DMS114 treated with DMSO at 0.1 percent for 48 hours (cell line): ENCODE results near the gene PRM2.

Experiments
- DNase-seq: peaks from one replicate; lab custom pipeline; 2025; ENCODE audit not compliant: unreplicated experiment; lab: John Stamatoyannopoulos, UW

PRM2 gene

DNA sequence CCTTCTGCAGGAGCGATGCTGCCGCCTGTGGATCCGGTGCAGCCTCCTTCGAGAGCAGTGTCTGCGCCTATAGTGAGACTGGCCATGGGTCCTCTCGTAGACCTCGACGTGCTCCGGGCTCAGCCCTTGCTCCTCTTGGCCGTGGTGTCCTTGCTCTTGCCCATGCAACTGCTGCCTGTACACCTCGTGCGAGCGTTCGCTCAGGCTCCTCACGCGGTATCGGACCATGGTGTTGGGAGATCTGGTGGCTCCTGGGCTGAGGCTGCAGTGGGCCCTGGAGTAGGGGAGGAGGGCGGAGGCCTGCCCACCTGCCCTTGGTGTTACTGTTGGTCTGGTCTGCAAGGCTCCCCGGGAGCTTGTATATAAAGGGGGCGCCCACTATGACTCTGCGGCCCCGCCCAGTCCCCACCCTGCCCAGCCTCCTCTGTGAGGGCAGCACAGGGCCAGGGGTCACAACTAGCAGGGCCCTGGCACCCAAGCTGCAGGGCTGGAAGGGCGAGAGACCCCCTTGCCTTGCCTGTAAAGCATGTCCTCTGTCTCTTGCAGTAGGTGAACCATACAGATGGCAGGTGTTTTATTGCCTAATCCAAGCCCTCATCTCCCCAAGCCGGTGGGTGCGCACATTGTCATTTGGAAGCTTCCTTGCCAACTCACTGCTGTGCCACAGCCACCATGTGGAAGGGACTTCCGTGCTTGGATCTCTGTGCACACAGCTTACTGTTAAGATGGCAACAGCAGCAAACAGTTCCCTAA is at the start of gene PRM2:
TSS of gene PRM2 (minus strand) at position 338 of the 753 bp plus-strand sequence. CDS start at position 228, 110 bp downstream.
- no peak for DNase-seq

- no peak for DNase-seq
These were observed 49.3 kb upstream of the PRM2 start for GRCh38 chr16:11325404-11326083.

DNA sequence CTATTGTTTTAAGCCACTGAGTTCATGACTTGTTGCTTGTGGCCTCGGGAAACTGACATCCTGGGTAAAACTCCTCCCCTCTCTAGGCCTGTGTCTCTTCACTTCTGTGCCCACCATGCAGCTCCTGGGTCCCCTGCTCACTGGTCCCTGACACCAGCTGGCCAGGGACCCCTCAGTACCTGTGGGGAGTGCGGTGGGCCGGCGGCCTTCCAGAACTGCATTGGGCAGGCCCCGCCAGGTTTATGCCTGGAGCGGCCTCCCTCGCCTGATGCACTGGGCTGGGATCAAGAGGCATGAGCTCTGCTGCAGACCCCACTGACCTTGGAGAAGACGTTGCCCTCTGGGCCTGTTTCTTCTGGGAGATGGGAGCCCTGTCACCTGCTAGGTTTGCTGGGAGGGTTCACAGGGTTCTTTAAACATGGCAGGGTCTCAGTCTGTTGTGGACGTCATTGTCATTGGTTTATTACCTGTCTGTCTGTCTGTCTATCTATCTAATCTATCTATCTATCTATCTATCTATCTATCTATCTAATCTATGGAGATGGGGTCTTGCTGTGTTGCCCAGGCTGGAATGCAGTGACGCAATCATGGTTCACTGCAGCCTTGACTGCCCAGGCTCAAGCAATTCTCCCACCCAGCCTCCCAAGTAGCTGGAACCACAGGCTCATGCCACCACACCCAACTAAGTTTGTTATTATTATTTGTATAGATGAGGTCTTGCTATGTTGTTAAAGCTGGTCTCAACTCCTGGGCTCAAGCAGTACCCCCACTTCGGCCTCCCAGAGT is 47.5 kb upstream of the PRM2 start:
- no peak for DNase-seq

DNA sequence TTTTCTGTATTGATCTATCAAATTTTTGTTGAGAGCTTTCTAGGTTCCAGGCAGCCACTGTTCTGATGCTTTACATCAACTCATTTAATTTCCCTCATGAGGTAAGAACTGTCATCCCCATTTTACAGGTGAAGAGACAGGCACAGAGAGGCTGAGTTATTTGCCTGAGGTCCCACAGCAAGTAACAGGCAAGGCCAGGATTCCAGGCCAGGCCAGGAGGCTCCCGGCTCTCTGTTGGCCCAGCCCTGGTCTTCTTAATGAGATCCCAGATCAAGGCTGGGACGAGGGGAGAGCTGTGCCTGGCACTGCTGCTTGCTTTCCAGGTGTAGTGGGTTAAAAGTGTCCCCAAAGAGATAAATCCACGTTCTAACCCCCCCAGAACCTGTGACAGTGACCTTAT is 46.5 kb upstream of the PRM2 start:
- no peak for DNase-seq

DNA sequence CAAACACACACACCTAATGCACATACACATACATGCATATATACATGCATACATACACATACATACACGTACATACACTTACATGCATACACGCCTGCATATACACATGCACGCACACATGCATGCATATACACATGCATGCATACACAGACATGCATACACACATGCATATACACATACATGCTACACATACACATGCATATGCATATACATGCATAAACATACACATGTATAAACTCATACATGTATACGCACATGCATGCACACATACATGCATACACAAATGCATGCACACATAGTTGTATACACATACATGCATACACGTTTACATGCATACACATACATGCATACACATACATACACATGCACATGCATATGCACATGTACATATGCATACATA is 45.4 kb upstream of the PRM2 start:
- no peak for DNase-seq

GRCh38 chr16:11320170-11320569 is 43.9 kb upstream of the PRM2 start:
- no peak for DNase-seq

GRCh38 chr16:11319529-11320146 is 43.4 kb upstream of the PRM2 start:
- DNase-seq = no peak

DNA sequence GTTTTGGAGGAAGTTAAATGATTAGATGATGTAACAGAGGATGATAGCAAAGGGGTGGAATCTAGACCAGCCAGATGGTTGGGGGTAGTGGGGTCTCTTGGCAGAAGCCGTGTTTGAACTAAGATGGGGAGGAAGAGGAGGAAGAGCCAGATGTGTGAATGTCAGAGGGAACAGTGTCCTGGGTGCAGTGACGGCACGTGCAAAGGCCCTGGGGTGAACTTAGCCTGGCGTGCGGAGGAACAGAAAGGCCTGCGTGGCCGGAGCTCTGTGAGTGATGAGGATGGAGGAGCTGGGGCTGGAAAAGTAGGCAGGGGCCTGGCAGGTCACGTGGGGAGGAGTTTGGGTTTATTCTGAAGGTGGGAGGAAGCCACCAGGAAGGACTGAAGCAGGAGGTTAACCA is 42.5 kb upstream of the PRM2 start:
- DNase-seq = no peak

GRCh38 chr16:11316331-11317015 is 40.2 kb upstream of the PRM2 start:
- no peak for DNase-seq

GRCh38 chr16:11315510-11315909 is 39.2 kb upstream of the PRM2 start:
- DNase-seq = no peak

DNA sequence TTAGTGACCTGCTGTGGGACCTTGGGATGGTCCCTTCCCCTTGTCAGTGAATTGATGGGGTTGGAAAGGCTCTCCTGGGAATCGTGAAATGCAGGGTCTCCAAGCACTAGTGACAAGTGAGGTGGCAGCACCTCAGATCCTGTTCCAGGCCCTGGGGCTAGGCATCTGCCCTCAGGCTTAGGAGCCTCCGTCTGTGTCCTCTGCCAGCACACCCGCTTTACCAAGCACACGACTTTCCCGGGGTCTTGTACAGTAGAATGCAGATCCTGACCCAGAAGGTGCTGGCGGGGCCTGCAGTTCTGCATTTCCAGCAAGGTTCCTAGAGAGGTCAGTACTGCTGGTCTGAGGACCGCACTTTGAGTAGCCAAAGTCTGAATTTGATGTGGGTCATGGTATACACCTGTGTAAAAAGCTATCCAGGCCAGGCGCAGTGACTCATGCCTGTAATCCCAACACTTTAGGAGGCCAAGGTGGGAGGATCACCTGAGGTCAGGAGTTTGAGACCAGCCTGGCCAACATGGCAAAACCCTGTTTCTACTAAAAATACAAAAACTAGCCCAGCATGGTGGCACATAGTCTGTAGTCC is 38.1 kb upstream of the PRM2 start:
- DNase-seq = no peak

GRCh38 chr16:11313493-11314308 is 37.4 kb upstream of the PRM2 start:
- DNase-seq = no peak

GRCh38 chr16:11312718-11313492 is 36.6 kb upstream of the PRM2 start:
- no peak for DNase-seq

DNA sequence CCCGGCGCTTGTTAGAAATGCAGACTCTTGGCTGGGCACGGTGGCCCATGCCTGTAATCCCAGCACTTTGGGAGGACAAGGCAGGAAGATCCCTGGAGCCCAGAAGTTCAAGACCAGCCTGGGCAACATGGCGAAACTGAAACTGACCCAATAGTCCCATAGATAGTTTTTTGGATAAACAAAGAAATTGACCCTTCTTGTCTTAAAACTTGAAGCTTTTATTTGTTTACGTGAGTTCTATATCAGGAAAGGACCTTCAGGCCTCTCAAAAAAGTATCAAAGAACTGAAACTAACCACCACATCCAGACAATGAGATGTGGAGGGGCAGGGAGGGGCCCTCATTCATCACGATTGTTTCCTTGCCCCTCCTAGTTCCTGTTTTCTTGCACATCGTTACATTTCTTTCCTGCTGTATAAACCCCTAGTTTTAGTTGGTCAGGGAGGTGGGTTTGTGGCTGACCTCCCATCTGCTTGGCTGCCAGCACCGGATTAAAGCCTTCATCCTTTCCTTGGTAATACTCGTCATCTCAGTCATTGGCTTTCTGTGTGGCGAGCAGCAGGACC is 34.8 kb upstream of the PRM2 start:
- no peak for DNase-seq

DNA sequence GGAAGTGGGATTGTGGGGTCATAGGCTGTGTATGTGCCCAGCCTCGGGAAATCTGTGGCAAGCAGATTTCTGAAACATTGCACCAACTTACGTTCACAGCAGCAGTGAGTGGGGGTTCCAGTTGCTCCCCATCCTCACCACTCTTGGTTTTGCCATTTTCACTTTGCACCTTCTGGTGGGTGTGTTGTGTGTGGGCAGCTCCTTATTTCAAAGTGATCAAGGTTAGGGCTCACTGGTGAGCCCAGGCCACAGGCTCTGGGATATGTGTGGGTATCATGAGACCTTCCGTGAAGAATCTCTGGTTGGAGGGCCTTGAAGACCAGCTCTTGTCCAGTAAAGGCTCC is 34.3 kb upstream of the PRM2 start:
- DNase-seq = no peak

DNA sequence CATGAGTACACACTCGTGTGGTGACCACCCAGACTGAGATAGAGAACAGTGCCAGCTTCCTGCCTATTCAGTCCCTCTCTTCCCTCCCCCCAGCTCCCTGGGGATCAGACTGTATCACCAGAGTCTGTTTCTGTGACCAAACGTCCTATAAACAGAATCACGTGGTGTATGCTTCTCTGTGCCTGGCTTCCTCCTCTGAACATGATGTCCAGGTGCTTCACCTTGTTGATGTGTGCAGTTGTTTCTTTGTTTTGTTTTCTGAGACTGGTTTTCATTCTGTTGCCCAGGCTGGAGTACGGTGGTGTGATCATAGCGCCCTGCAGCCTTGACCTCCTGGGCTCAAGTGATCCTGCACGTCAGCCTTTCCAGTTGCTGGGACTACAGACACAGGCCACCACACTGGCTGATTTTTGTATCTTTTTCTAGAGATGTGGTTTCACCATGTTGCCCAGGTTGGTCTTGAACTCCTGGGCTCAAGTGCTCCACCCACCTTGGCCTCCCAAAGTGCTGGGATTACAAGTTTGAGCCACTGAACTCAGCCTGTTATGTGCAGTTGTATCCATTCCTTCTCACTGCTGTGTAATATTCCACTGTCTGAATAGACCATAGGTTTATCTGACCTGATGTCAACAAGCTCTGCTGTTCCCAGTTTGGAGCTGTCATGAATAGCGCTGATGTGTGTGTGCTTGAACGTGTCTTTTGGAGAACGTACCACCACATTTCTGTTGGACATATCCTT is 33.8 kb upstream of the PRM2 start:
- no peak for DNase-seq

- DNase-seq = no peak
These were observed 32.4 kb upstream of the PRM2 start for GRCh38 chr16:11308493-11309283.
